ENCODE results near the gene NKTR.

Gene NKTR

DNA sequence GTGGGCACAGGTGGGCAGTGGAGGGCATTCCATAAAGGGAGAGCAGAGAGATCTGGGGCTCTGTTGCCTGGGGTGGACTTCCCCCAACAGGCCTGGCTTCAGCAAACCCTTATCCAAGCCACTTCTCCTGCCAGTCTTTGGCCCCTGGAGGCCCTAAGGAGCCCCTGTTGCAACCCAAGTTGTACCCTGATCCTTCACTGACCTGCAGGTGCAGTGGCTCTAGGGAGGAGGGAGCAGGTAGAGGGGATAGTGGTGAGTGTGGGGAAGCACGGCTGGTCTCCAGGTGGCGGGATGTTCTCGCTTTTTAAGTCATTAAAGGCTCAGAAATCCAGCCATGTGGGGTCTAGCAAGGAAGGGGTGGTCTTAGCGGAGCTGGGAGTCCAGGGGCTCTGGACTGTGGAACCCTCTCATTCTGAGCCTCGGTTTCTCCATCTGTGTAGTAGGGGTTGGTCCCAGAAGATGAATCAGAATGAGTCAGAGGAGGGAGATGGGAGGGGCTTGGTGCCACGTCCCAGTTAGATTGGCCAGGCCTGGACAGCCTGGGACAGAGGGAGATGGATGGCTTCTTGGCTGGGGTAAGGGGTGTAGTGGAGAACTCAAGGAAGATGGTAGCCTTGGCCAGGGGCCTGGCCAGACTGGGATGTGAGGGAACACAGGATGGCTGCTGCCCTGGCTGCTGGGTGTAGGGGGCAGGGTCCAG lies 55.6 kb downstream of the NKTR start:
- no peak for DNase-seq (ENCODE audit: low read depth)
- H3K4me3 ChIP-seq (ENCODE audit: low read depth, low read length) = no peak overlapping the region
- TF ChIP-seq, protein P1, sequence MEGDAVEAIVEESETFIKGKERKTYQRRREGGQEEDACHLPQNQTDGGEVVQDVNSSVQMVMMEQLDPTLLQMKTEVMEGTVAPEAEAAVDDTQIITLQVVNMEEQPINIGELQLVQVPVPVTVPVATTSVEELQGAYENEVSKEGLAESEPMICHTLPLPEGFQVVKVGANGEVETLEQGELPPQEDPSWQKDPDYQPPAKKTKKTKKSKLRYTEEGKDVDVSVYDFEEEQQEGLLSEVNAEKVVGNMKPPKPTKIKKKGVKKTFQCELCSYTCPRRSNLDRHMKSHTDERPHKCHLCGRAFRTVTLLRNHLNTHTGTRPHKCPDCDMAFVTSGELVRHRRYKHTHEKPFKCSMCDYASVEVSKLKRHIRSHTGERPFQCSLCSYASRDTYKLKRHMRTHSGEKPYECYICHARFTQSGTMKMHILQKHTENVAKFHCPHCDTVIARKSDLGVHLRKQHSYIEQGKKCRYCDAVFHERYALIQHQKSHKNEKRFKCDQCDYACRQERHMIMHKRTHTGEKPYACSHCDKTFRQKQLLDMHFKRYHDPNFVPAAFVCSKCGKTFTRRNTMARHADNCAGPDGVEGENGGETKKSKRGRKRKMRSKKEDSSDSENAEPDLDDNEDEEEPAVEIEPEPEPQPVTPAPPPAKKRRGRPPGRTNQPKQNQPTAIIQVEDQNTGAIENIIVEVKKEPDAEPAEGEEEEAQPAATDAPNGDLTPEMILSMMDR (IDR thresholded peaks at IDR 0.05; ENCODE audit: low read depth, low read length) = no peak
- TF ChIP-seq, protein P2, sequence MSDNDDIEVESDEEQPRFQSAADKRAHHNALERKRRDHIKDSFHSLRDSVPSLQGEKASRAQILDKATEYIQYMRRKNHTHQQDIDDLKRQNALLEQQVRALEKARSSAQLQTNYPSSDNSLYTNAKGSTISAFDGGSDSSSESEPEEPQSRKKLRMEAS (IDR thresholded peaks at IDR 0.05; ENCODE audit: low read depth, low read length) = no peak
- TF ChIP-seq POLR2A (IDR thresholded peaks at IDR 0.05; ENCODE audit: extremely low read depth, insufficient read length) = no peak
- no peak for TF ChIP-seq MYC (IDR thresholded peaks at IDR 0.05; ENCODE audit: low read depth, low read length)

DNA sequence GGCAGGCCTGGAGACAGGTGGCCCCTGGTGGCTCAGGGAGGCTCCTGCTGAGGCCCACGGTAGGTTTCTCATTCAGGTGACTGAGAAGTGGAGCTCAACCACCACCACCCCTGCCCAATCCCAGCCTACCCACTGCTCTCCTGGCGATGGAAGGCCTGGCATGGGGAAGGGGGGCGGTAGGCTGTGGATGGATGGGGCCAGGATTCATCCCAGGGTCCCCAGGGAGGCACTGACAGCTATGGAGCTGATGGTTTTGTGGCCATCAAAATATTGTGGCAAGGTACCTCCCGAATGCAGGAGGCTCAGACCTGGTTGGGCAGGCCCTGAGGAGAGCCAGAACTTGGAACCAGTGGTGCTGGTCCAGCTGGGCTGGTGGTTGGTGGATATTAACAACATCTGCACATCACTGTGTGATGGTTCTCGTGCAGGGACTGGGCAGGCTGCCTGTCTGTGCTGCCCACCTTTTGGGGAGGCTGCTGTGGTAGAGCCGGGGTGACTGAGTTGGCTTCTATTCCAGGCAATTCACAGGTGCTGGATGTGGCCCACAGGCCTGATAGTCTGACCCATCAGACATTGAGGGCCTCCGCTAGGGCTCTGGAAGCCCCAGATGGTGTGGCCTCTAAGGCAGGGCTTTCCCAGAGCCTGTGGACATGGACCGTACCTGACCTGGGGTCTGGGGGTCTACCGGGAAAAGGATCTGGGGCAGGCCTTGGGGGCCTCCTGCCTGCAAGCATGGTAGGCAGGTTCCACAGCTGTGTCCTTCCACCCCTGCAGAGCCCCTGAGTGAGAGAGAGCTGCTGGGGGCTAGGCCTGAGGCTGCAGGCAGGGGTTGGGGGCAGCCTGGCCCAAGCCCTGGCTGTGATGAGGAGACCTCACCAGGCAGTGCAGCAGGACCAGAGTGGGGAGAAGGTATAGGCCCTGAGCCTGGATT lies 56.5 kb downstream of the NKTR start:
- no peak for DNase-seq (ENCODE audit: low read depth)
- TF ChIP-seq POLR2A (IDR thresholded peaks at IDR 0.05; ENCODE audit: extremely low read depth, insufficient read length) (no peak), MYC (IDR thresholded peaks at IDR 0.05; ENCODE audit: low read depth, low read length) (no peak)
- TF ChIP-seq, protein P1 (IDR thresholded peaks at IDR 0.05; ENCODE audit: low read depth, low read length) = no peak
- TF ChIP-seq, protein P2 (IDR thresholded peaks at IDR 0.05; ENCODE audit: low read depth, low read length) = no peak
- H3K4me3 ChIP-seq (ENCODE audit: low read depth, low read length) = no peak overlapping the region

GRCh38 chr3:42657675-42658074 lies 57.2 kb downstream of the NKTR start:
- H3K4me3 ChIP-seq (ENCODE audit: low read depth, low read length) = no peak overlapping the region
- DNase-seq (ENCODE audit: low read depth) = no peak
- TF ChIP-seq, protein P2 (IDR thresholded peaks at IDR 0.05; ENCODE audit: low read depth, low read length) = no peak
- TF ChIP-seq, protein P1 (IDR thresholded peaks at IDR 0.05; ENCODE audit: low read depth, low read length) = no peak
- no peak for TF ChIP-seq MYC (IDR thresholded peaks at IDR 0.05; ENCODE audit: low read depth, low read length)
- TF ChIP-seq POLR2A (IDR thresholded peaks at IDR 0.05; ENCODE audit: extremely low read depth, insufficient read length) = no peak

DNA sequence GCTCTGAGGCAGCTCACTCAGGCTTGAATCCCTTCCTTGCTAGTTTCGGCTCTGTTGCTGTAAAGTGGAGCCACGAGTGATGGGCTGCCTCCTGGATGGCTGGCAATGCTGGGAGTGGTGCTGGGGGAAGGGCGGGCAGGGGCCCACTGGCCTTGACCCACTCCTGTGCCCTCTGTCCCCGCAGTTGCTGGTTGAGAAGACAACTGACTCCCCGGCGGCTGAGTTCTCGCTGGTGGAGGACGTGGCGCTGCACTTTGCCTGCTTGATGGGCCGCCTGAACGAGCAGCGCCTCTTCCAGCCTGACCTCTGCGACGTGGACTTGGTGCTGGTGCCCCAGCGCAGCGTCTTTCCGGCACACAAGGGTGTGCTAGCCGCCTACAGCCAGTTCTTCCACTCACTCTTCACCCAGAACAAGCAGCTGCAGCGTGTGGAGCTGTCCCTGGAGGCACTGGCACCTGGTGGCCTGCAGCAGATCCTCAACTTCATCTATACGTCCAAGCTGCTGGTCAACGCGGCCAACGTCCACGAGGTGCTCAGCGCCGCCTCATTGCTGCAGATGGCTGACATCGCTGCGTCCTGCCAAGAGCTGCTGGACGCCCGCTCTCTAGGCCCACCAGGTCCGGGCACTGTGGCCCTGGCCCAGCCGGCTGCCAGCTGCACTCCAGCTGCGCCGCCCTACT lies 57.7 kb downstream of the NKTR start:
- H3K4me3 ChIP-seq (ENCODE audit: low read depth, low read length) = no peak overlapping the region
- no peak for DNase-seq (ENCODE audit: low read depth)
- TF ChIP-seq, protein P1 (IDR thresholded peaks at IDR 0.05; ENCODE audit: low read depth, low read length) = no peak
- TF ChIP-seq MYC (IDR thresholded peaks at IDR 0.05; ENCODE audit: low read depth, low read length) (no peak), POLR2A (IDR thresholded peaks at IDR 0.05; ENCODE audit: extremely low read depth, insufficient read length) (no peak)
- TF ChIP-seq, protein P2 (IDR thresholded peaks at IDR 0.05; ENCODE audit: low read depth, low read length) = no peak

DNA sequence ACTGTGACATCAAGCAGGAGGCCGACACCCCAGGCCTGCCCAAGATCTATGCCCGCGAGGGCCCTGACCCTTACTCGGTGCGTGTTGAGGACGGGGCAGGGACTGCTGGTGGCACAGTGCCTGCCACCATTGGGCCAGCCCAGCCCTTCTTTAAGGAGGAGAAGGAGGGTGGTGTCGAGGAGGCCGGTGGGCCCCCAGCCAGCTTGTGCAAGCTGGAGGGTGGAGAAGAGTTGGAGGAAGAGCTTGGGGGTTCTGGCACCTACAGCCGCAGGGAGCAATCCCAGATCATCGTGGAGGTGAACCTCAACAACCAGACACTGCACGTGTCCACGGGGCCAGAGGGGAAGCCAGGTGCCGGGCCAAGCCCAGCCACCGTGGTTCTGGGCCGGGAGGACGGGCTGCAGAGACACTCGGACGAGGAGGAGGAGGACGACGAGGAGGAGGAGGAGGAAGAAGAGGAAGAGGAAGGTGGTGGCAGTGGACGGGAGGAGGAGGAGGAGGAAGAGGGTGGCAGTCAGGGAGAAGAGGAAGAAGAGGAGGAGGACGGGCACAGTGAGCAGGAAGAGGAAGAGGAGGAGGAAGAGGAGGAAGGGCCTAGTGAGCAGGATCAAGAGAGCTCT lies 58.4 kb downstream of the NKTR start:
- no peak for DNase-seq (ENCODE audit: low read depth)
- H3K4me3 ChIP-seq (ENCODE audit: low read depth, low read length) = no peak overlapping the region
- TF ChIP-seq, protein P2 (IDR thresholded peaks at IDR 0.05; ENCODE audit: low read depth, low read length) = no peak
- no peak for TF ChIP-seq MYC (IDR thresholded peaks at IDR 0.05; ENCODE audit: low read depth, low read length)
- no peak for TF ChIP-seq POLR2A (IDR thresholded peaks at IDR 0.05; ENCODE audit: extremely low read depth, insufficient read length)
- TF ChIP-seq, protein P1 (IDR thresholded peaks at IDR 0.05; ENCODE audit: low read depth, low read length) = no peak

Data from NB4 (cell line).